ENCODE results near the gene LRFN2.

Gene LRFN2

GRCh38 chr6:40523505-40524172 lies 63.5 kb downstream of the LRFN2 start:
- DNase-seq (ENCODE audit: low read depth, low spot score), result peak; percentile 41

GRCh38 chr6:40521496-40521895 lies 65.7 kb downstream of the LRFN2 start:
- DNase-seq (ENCODE audit: low read depth, low spot score), result no peak
- no peak overlapping the region for H3K27ac ChIP-seq

More at GRCh38 chr6:40523505-40524172, 63.5 kb downstream of the LRFN2 start:
- H3K27ac ChIP-seq, result no peak overlapping the region

- no peak for DNase-seq (ENCODE audit: low read depth, low spot score)
- H3K27ac ChIP-seq, result no peak overlapping the region
Measured at GRCh38 chr6:40520678-40521077, 66.5 kb downstream of the LRFN2 start.

DNA sequence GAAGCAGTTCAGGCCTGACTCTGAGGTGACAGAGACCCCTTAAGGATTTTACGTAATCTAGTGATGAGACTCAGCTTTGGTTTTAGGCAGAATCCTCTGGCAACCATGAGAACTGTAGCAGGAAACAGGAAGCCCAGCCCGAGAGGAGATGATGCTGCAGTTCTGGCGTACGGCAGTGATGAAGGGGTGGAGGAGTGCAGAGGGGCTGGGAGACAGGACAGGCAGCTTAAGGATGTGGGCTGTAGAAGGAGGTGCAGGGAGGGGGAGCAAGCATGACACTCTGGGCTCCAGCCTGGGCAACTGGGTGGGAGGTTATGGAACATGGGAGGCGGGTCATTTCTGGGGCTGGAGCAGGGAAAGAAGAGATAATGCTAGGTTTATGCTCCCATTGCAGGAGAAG lies 67.1 kb downstream of the LRFN2 start:
- DNase-seq (ENCODE audit: low read depth, low spot score), result no peak
- no peak overlapping the region for H3K27ac ChIP-seq

- no peak for DNase-seq (ENCODE audit: low read depth, low spot score)
- H3K27ac ChIP-seq, result no peak overlapping the region
Measured at GRCh38 chr6:40517654-40518053, 69.5 kb downstream of the LRFN2 start.

GRCh38 chr6:40516429-40516828 lies 70.7 kb downstream of the LRFN2 start:
- H3K27ac ChIP-seq, result no peak overlapping the region

DNA sequence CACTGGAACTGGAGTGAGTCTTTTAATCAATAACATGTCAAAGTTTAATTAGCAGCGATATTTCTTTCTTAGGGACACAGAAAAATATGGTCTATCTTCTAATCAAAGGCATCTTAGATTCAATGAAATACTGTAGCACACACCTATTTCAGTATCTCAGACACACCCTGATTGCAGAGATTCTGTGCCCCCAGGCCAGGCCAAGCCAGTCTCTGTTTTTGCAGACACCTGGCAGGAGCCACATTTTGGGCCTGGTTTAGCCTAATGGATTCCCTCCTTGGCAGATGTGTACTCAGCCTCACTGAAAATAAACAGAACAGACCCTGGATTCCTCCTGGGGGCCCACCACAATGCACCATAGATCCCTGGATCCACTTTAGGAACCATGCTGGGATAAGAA lies 74.8 kb downstream of the LRFN2 start:
- H3K27ac ChIP-seq, result no peak overlapping the region
- no peak for DNase-seq (ENCODE audit: low read depth, low spot score)

More at GRCh38 chr6:40516429-40516828, 70.7 kb downstream of the LRFN2 start:
- DNase-seq (ENCODE audit: low read depth, low spot score), result no peak

- no peak overlapping the region for H3K27ac ChIP-seq
- DNase-seq (ENCODE audit: low read depth, low spot score), result no peak
Measured at GRCh38 chr6:40511884-40512283, 75.3 kb downstream of the LRFN2 start.

DNA sequence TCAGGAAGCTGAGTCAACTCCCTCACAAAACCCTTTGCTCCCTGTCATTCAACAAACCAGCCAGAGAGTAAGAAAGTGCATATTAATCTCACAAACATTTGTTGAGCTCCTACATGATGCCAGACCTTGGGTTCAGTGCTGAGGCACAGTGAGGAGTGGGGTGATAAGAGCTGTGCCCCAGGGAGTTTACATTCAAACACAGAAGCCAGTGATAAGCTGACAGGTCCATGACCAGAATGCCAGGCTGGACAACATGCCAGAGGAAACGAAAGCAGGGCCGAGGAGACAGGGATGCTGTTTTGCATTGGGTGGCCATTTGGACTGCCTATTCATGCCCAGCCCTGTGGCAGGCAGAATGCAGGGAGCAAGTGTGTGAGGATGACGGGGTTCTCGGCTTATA lies 76.7 kb downstream of the LRFN2 start:
- no peak overlapping the region for H3K27ac ChIP-seq
- no peak for DNase-seq (ENCODE audit: low read depth, low spot score)

DNA sequence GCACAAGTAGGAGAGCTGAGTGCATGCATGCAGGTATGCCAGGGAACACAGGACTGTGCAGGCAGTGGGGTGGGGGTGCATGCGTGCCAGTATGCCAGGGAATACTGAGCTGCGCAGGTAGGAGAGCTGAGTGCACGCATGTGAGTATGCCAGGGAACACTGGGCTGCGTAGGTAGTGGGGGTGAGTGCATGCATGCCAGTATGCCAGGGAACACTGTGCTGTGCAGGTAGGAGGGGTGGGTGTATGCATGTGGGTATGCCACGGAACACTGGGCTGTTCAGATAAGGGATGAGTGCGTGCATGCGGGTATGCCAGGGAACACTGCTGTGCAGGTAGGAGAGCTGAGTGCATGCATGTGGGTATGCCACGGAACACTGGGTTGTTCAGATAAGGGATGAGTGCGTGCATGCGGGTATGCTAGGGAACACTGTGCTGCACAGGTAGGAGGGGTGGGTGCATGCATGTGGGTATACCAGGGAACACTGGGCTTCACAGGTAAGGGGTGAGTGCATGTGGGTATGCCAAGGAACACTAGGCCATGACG lies 77.4 kb downstream of the LRFN2 start:
- no peak for DNase-seq (ENCODE audit: low read depth, low spot score)

DNA sequence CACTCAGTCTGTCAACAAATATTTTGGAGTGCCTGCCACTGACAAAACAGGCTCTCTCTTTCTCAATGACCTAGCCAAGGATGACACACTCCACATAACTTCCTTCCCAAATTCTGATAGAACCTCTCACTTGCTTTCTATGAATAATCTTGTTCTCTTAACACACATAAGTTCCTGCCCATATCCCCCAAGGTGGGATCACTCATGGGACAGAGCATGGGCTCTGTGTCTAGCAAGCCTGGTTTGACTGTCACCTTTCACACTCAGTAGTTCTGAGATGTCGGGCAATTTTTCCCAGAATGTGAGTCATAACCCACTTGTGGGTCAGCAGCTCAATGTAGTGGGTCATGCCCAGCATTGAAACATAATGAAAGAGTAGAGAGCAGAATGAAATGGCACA lies 78.1 kb downstream of the LRFN2 start:
- no peak overlapping the region for H3K27ac ChIP-seq
- DNase-seq (ENCODE audit: low read depth, low spot score), result no peak

More for the DNA sequence above, 77.4 kb downstream of the LRFN2 start:
- no peak overlapping the region for H3K27ac ChIP-seq

DNA sequence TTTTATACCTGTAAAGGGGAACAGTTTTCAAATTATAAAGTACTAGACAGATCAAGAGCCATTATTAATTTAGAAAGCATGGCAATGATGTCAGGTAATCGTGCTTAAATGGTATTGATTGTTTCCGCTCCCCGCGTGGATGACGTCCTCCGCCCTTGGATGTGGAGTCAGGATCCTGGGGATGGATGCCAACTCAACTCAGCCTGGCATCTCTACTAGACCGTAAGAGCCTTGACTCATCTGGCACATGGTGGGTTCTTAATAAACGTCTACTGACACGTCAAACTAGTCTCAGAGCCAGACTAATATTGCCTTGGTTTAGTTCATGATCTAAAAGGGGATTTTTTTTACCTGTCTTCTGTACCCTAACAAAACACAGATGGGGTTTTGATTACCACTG lies 80.2 kb downstream of the LRFN2 start:
- DNase-seq (ENCODE audit: low read depth, low spot score), result peak; percentile 8
- H3K27ac ChIP-seq, result no peak overlapping the region

DNA sequence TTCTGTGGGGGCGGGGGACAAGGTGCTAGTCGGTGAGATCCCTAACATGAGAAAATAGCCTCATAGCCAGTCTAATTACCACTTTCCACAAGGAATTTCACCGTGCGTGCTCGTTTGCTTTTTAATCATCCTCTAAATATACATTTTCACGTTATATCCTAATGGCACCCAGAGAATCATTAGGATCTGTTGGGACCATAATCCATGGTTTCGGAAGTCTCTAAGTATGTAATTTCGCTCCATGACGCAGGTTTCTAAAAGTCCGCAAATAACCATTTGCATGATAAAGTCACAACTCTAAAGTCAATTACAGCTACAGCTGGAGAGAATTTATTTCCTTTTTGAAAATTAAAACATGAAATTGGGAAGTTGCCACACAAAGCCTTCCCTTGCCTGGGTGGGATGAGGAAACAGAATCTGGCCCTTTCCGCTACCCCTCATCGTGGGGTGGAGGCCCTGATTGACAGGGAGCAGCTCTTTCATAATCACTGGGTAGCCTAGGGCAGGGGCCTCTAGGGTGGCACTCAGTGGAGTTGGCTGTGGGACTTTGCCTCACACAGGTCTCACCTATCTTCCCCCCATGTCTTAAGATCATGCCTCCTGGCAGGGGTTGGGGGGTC lies 81.9 kb downstream of the LRFN2 start:
- H3K27ac ChIP-seq, result no peak overlapping the region
- no peak for DNase-seq (ENCODE audit: low read depth, low spot score)

GRCh38 chr6:40504274-40504673 lies 82.9 kb downstream of the LRFN2 start:
- no peak for DNase-seq (ENCODE audit: low read depth, low spot score)

DNA sequence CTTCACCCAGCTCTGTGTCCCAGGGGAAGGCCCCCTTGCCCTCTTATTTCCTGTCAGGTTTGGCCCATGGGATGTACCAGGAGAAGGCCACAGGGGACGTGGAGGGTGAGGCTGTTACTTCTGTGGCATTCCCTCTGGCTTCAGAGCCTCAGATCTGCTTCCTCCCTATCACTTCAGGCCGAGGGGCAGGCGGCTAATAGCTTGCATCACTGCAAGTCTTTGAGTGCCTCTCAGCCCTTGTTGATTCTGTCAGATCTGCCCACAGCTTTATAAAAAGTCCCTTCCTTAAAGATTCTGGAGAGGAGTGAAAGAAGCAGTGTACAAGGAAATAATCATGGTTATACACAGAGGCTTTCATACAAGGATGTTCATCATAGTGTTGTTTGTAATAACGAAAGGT lies 86.9 kb downstream of the LRFN2 start:
- H3K27ac ChIP-seq, result no peak overlapping the region
- no peak for DNase-seq (ENCODE audit: low read depth, low spot score)

More at GRCh38 chr6:40504274-40504673, 82.9 kb downstream of the LRFN2 start:
- no peak overlapping the region for H3K27ac ChIP-seq

DNA sequence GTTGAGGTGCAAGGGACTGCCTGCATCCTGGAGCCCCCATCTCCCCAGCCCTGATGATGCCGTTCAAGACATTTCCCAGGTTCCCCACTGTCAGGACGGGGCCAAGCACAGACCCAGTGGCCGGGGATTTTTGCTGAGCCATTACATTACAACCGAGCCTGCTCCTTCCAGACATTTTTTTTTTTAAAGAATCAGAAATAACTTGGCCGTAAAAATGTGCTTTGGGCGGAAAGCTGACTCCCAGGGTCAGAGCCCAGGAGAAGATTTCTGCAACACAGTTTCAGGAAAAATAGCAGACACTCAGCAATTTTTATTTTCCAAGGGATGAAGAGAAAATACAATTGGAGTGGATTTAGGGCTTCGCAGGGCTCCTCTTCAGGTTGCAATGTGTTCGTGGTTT lies 87.9 kb downstream of the LRFN2 start:
- DNase-seq (ENCODE audit: low read depth, low spot score), result no peak
- no peak overlapping the region for H3K27ac ChIP-seq

DNA sequence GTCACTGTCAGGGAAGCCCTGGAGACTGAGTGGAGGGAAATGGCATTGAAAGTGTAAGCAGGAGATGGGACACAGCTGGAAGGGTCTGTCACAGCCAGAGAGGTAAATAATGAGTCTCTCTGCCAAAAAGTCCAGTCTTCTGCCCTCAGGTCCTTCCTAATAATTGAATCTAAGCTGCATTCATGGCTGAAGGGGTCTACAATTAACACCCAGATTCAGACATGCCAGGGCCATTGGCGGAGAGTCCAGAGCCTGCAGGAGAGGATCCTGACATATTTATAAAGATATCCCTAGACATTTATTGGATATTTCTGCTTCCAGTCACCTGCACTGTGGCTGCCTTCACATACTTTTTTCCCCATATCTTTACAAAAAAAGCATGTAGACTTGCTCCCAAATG lies 89.0 kb downstream of the LRFN2 start:
- no peak overlapping the region for H3K27ac ChIP-seq
- no peak for DNase-seq (ENCODE audit: low read depth, low spot score)

- H3K27ac ChIP-seq, result no peak overlapping the region
- DNase-seq (ENCODE audit: low read depth, low spot score), result no peak
Measured at GRCh38 chr6:40492187-40492586, 95.0 kb downstream of the LRFN2 start.

GRCh38 chr6:40490508-40490907 lies 96.7 kb downstream of the LRFN2 start:
- H3K27ac ChIP-seq, result no peak overlapping the region
- no peak for DNase-seq (ENCODE audit: low read depth, low spot score)

DNA sequence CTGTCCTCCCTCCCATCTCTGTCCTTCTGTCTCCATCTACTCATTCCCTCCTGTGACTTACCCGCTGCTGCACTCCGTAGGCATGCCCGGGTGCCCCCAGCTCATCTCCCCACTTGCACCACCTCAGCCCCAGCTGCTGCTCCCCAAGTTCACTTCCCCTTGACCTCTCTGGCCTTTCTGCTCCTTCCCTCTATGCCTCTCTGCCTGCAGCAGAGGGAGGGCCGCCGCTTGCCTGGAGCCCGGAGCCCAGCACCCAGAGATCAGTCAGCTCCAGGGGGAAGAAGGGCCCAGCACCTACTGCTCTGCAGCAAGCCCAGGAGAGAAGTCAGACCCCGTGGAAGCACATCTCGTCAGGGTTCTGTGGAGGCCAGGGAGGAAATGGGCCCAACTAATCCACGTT lies 97.4 kb downstream of the LRFN2 start:
- no peak overlapping the region for H3K27ac ChIP-seq

GRCh38 chr6:40486576-40486975 lies 100.6 kb downstream of the LRFN2 start:
- no peak overlapping the region for H3K27ac ChIP-seq
- DNase-seq (ENCODE audit: low read depth, low spot score), result no peak

More for the DNA sequence above, 97.4 kb downstream of the LRFN2 start:
- DNase-seq (ENCODE audit: low read depth, low spot score), result no peak

DNA sequence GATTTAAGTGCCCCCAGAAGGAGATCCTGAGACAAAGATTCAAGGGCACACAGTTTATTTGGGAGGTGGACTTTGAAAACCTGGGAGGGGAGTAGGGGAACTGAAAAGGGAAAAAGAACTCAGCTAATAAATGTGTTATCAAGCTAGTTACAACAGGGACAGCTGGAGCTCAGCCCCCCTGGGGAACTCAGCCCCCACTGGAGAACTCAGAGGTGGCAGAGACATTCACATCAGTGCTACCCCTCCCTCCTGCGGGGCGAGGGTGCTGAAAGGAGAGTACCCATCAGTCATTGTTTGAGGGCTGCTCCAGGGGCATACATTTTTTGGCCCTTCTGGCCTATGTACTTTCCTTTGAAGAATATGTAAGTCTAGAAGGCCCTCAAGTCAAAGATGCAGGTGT lies 101.4 kb downstream of the LRFN2 start:
- DNase-seq (ENCODE audit: low read depth, low spot score), result no peak

More for the DNA sequence above, 101.4 kb downstream of the LRFN2 start:
- no peak overlapping the region for H3K27ac ChIP-seq
